HG03064 (cell line): ENCODE measurements around the gene DLG3.
"Not testable (repeated sequence)": the region's sequence is repeated elsewhere in the genome, so short reads cannot be mapped to it uniquely, and the experiment has no call there.

Experiments used
- ATAC-seq: cut with Tn5 transposase; IDR thresholded peaks from one replicate; pipeline ENCODE4 v1.9.1; 2021; ENCODE audit warnings: low read depth; ENCODE audit not compliant: unreplicated experiment

DLG3 gene

GRCh38 chrX:70444326-70444945 is at the start of gene DLG3:
DLG3 (plus strand) TSS chrX:70444835; CDS start chrX:70445202, 367 bp downstream.
- ATAC-seq, result no peak

- ATAC-seq, result no peak
These were observed 45.7 kb upstream of the DLG3 start for GRCh38 chrX:70398899-70399298.

- ATAC-seq, result not testable (repeated sequence)
These were observed 44.5 kb upstream of the DLG3 start for GRCh38 chrX:70400181-70400580.

GRCh38 chrX:70402721-70403120 is 41.9 kb upstream of the DLG3 start:
- ATAC-seq, result no peak

DNA sequence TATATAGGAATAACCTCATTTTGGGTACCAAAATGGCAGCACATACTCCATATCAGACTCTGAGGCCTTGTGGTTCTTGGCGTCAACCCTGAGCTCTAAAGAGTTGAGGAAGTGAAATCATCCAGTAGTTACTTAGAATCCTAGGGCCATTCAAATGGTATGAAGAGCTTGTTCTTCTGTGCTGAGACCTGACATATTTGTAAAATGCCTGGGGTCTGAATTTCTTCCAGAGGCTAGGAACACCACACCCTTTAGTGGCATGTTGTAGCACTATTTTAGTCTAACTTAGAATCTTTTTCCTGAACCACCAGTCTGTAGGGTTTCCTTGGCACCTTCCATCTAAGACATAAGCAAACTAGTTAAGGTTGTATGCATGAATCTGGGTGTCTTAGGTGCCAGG is 39.6 kb upstream of the DLG3 start:
- ATAC-seq, result no peak

GRCh38 chrX:70410921-70411320 is 33.7 kb upstream of the DLG3 start:
- ATAC-seq, result no peak

DNA sequence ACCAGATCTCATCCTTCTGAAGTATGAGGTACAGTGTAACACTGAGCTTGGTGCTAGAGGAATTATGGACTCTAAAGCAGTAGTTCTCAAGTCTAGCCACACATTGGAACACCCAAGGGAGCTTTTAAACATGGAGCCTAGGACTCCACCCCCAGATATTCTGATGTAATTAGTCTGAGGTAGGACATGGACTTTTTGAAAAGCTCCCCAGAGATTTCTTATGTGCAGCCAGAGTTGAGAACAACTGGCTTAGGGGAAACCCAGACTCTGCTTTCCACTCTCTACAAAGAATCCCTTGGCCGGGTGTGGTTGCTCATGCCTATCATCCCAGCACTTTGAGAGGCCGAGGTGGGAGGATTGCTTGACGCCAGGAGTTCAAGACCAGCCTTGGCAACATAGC is 33.2 kb upstream of the DLG3 start:
- ATAC-seq, result no peak

GRCh38 chrX:70421618-70422017 is 23.0 kb upstream of the DLG3 start:
- ATAC-seq, result no peak

DNA sequence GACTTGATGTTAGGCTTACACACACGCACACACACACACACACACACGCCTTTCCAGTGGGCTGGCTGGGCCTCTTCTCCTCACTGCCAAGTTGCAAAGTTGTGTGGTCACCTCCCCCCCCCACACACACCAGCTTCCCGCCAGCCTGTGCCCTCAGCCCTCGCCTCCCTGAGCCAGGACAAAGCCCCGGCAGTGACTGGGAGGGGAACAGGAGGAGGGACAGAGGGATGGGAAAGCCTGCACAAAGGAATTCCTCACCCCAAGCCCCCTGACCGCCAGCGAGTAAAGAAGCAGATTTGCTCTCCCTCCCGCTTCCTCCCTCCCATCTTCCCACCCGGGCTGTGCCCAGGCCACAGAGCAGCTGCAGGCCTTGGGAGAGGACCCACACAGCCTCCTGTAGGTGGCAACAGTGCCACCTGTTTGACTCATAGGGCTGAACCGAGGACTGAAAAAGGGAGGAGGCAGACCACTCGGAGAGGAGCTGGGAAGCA is 21.7 kb upstream of the DLG3 start, which contains the start of gene GDPD2:
TSS of gene GDPD2 (plus strand) at position 464 of the 491 bp plus-strand sequence. CDS start 1,671 bp downstream, outside the sequence.
- ATAC-seq, result no peak

GRCh38 chrX:70423936-70424675 is 20.5 kb upstream of the DLG3 start:
- ATAC-seq, result no peak

DNA sequence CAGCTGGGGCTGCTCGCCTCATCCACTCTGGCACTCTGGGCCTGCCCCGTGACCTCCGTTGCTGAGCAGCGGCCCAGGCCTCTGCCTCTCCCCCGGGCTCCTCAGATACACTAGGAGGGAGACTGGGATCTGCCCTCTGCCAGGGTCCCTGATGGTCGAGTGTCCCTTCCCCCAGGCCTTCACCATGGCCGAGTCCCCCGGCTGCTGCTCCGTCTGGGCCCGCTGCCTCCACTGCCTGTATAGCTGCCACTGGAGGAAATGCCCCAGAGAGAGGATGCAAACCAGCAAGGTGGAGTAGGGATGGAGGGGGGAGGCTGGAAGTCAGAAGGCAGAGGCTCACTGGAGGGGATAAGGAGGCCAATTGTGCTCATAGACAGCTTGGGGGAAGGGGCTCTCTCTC is 19.8 kb upstream of the DLG3 start:
- no peak for ATAC-seq

GRCh38 chrX:70426286-70427278 is 18.1 kb upstream of the DLG3 start:
- ATAC-seq, result no peak

DNA sequence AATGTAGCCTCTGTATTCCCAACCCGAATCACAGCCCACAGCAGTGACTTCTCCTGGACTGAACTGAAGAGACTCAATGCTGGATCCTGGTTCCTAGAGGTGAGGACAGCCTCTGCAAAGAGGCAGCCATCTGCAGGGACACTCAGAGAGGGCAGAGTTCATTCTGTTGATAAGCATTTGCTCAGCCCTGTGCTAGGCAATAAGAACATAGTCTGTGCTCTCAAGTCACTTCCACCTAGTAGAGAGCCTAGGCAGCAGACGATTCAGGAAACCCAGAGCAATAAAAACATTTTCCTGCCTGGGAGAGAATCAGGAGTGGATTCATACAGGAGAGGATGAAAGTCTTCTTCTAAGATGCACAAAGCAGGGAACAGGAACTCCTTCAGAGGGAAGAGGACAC is 17.3 kb upstream of the DLG3 start:
- no peak for ATAC-seq

DNA sequence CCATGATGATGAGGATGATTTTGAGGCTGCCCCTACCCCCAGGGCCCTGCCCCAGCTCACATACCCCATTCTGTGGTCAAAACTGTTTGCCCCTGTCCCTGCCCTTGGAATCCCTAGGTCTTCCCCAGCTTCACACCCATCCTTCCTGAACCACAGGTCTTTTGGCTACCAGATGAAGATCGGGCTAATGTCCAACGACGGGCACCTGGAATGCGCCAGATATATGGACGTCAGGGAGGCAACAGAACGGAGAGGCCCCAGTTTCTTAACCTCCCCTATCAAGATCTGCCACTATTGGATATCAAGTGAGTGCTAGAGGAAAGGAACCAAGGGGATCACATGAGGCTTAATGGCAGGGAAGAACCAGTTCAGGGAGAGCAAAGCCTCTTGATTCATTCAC is 14.9 kb upstream of the DLG3 start:
- no peak for ATAC-seq

DNA sequence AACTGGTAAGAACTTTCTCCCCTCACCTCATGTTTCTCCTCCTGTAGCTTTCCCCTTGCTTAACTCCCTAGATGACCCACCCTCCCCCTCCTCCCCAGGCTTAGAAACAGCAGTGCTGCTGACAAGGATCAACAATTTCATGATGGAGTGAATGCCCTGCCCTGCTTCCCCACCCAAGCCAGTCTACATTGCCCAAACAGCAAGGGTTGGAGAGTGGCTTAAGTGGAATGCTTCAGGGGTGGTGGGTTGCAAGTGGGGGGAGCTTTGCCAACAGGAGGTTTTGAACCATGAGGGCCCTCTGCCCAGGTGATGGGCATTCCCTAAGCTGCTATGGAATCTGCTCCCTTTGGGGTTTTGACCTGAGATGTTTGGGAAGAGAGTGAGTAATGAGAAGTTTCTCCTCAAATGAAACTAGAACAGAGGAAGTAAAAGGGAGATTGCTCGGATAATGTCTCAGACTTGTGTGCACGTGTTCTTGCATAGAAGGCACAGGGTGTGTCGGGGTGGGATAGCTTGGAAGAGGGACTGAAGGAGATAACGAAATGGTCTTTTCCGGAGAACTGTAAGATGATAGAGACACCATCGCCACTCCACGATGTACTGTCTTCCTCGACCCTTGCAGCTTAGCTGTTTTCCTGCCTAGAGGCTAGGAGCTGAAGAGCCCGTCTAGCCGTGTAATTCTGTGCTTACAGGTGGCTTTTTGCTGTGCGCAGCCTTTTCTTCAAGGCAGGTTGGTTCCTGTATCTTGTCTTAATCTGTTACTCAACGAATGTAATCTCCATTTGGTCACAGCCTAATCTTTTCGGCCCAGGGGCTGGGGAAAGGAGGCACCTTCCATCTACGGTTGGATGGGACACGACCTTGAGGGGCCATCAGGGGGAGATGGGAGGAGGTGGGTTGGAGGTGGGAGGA is 11.4 kb upstream of the DLG3 start:
- ATAC-seq, result no peak

DNA sequence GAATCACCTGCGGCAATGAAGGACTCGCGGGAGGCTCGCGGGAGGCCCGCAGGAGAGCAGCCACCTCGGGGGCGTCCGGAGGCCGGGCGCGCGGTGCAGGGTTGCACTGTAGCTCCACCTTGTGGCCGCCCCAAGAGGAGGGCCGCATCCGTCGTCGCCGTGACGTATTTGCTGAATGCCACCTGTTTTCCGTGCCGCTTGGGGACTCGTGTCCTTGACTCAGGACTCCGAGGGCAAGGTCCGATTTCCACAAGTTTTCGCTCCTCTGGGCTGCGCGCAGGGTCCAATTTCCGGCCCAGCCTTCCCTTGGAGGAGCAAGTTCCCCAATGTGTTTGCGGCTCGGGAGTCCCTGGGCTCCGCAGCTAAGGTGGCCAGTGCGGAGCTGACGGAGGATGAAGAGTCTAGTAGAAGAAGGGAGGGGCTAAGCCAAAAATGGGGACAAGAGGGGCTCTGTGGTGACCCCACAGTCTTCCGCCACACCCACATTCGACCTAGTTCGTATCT is 10.7 kb upstream of the DLG3 start:
- peak; percentile 59 for ATAC-seq

DNA sequence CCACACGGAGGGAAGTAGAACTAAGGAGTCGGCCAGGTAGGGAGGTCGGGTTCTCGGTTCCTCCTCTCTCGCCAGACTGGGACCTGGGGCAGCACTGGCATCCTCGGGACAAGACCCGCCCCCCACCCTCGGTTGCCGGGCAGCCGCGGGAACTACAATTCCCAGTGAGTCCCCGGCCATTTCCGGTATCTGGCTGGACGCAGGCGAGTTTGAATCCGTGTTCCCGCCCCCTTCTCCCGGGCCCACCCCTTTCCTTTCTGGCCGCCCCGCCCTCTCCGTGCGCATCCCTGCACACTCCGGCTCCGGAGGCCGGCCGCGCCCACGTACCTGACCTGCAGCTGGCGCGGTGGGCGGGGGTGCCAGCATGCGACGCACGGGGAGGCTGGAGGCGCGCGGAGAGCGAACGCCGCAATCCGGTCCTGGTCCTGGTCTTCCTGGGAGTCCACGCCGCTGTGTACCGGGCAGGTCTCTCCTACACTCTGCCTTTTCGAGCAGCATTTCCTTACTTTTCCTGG is 10.2 kb upstream of the DLG3 start:
- peak; percentile 65 for ATAC-seq

GRCh38 chrX:70434914-70435586 is 9.6 kb upstream of the DLG3 start:
- ATAC-seq, result no peak

GRCh38 chrX:70436343-70436742 is 8.3 kb upstream of the DLG3 start:
- ATAC-seq, result no peak
